Measurements from ENCODE around the gene FAM83C. TPM values are rescaled to one million over a fixed set of nuclear protein-coding genes. Genes with fewer than 3 reads are reported as not detected.

The FAM83C gene
- total and polyA plus RNA-seq, 10 of the 15 experiments (the other 5 are each of a cell fraction or from before 2014, with no cell fraction given), result not detected

DNA sequence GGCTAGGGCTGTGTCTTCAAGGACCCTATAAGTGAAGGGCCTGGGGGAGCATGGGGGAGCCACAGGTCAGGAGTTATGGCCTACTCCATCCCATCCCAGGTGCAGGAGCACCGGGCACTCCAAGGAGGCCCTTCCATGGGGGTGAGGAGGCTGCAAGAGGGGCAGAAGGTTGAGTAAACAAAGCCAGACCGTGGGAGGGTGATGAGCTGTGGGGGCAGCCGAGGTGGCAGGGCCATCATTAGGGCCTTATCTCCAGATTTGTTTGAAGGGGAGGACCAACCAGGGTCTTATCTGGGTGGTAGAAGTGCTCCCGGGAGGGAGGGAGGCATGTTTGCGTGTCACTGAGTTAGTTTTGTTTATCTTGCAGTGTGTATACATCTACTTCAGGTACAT is 2.1 kb upstream of the FAM83C start:
- in situ Hi-C loops (cut with MboI), result no loop called here
- no peak for ATAC-seq
- no peaks in the 10 kb centered on the region for H3K27me3 ChIP-seq (replicated peaks in 1 of 2; ENCODE audit: control insufficient read depth in 2 of 2, insufficient read depth in 2 of 2, low read length in 1 of 2)
- no peak overlapping the region for H3K4me2 ChIP-seq (ENCODE audit: control insufficient read depth, insufficient read depth)
- no peak for DNase-seq (ENCODE audit: low read depth, low spot score)
- no peaks in the 10 kb centered on the region for H3K79me2 ChIP-seq (ENCODE audit: control insufficient read depth, insufficient read depth, low read length)
- H2AFZ ChIP-seq (ENCODE audit: control insufficient read depth, low read depth, low read length), result no peak overlapping the region
- RAD21 ChIA-PET (ENCODE audit: unreplicated experiment), result no interaction called here
- no peak overlapping the region for H3K27ac ChIP-seq (ENCODE audit: control insufficient read depth, insufficient read depth)
- no peaks in the 10 kb centered on the region for H3K9me3 ChIP-seq (replicated peaks; ENCODE audit: control insufficient read depth, insufficient read depth, low read length)
- 32% methylated on average over 5 of the region's 5 CpGs for WGBS (ENCODE audit: insufficient coverage, insufficient replicate concordance, low lambda C conversion rate, missing lambda C conversion rate)
- no TSS peak for BruUV-seq (replicated peaks)
- no peak for FAIRE-seq
- no peaks in the 10 kb centered on the region for H3K4me1 ChIP-seq (ENCODE audit: control insufficient read depth, insufficient read depth, low read length)
- CTCF ChIA-PET, result interaction anchor here (1.9 kb wide), 1 partner anchor 10 kb away, joined by 5 read pairs; no protein-coding TSS in a partner anchor
- H4K20me1 ChIP-seq (ENCODE audit: control insufficient read depth, insufficient read depth), result no peaks in the 10 kb centered on the region
- intact Hi-C loops (cut with micrococcal nuclease; ENCODE audit: unreplicated experiment), result no loop called here
- TF ChIP-seq ESRRA (IDR thresholded peaks at IDR 0.05; ENCODE audit: low read length), result no peak
- TF ChIP-seq, protein P1, sequence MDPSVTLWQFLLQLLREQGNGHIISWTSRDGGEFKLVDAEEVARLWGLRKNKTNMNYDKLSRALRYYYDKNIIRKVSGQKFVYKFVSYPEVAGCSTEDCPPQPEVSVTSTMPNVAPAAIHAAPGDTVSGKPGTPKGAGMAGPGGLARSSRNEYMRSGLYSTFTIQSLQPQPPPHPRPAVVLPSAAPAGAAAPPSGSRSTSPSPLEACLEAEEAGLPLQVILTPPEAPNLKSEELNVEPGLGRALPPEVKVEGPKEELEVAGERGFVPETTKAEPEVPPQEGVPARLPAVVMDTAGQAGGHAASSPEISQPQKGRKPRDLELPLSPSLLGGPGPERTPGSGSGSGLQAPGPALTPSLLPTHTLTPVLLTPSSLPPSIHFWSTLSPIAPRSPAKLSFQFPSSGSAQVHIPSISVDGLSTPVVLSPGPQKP (IDR thresholded peaks at IDR 0.05; ENCODE audit: low read depth, low read length), result no peak
- TF ChIP-seq TCF7 (IDR thresholded peaks at IDR 0.05; ENCODE audit: borderline replicate concordance), result no peak
- TF ChIP-seq, protein P2, sequence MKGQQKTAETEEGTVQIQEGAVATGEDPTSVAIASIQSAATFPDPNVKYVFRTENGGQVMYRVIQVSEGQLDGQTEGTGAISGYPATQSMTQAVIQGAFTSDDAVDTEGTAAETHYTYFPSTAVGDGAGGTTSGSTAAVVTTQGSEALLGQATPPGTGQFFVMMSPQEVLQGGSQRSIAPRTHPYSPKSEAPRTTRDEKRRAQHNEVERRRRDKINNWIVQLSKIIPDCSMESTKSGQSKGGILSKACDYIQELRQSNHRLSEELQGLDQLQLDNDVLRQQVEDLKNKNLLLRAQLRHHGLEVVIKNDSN (IDR thresholded peaks at IDR 0.05; ENCODE audit: borderline replicate concordance, extremely low read length, insufficient read depth, low read depth, low read length), result no peak
- no peak for TF ChIP-seq JUNB (IDR thresholded peaks at IDR 0.05)
- no peak for TF ChIP-seq KDM1A (IDR thresholded peaks at IDR 0.05; ENCODE audit: borderline replicate concordance)
- no peak for TF ChIP-seq BCL11A (IDR thresholded peaks at IDR 0.05; ENCODE audit: low read depth, low read length)
- TF ChIP-seq NFYB (IDR thresholded peaks at IDR 0.05; ENCODE audit: insufficient read depth, low read depth, low read length), result no peak
- TF ChIP-seq SP1 (IDR thresholded peaks at IDR 0.05; ENCODE audit: low read depth, low read length), result no peak
- TF ChIP-seq, protein P3, sequence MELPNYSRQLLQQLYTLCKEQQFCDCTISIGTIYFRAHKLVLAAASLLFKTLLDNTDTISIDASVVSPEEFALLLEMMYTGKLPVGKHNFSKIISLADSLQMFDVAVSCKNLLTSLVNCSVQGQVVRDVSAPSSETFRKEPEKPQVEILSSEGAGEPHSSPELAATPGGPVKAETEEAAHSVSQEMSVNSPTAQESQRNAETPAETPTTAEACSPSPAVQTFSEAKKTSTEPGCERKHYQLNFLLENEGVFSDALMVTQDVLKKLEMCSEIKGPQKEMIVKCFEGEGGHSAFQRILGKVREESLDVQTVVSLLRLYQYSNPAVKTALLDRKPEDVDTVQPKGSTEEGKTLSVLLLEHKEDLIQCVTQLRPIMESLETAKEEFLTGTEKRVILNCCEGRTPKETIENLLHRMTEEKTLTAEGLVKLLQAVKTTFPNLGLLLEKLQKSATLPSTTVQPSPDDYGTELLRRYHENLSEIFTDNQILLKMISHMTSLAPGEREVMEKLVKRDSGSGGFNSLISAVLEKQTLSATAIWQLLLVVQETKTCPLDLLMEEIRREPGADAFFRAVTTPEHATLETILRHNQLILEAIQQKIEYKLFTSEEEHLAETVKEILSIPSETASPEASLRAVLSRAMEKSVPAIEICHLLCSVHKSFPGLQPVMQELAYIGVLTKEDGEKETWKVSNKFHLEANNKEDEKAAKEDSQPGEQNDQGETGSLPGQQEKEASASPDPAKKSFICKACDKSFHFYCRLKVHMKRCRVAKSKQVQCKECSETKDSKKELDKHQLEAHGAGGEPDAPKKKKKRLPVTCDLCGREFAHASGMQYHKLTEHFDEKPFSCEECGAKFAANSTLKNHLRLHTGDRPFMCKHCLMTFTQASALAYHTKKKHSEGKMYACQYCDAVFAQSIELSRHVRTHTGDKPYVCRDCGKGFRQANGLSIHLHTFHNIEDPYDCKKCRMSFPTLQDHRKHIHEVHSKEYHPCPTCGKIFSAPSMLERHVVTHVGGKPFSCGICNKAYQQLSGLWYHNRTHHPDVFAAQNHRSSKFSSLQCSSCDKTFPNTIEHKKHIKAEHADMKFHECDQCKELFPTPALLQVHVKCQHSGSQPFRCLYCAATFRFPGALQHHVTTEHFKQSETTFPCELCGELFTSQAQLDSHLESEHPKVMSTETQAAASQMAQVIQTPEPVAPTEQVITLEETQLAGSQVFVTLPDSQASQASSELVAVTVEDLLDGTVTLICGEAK (IDR thresholded peaks at IDR 0.05; ENCODE audit: borderline replicate concordance), result no peak
- POLR2A ChIA-PET, result no interaction called here
- H3K9ac ChIP-seq (ENCODE audit: control insufficient read depth, insufficient read depth, low read length), result no peak overlapping the region
- H3K4me3 ChIP-seq, result no peak overlapping the region
- SMC1A ChIA-PET (ENCODE audit: uncharacterized antibody, unreplicated experiment), result no interaction called here
- no peaks in the 10 kb centered on the region for H3K36me3 ChIP-seq (ENCODE audit: control insufficient read depth in 2 of 2, insufficient read depth in 2 of 2, low read length in 1 of 2)
